HG03432 (cell line): Measurements from ENCODE around the gene CD300LF.

ENCODE experiments used
- ATAC-seq: cut with Tn5 transposase; IDR thresholded peaks from one replicate; pipeline ENCODE4 v1.9.1; 2021; ENCODE audit warnings: mild to moderate bottlenecking, moderate library complexity; ENCODE audit not compliant: unreplicated experiment

Gene CD300LF

GRCh38 chr17:74645010-74645409 lies 67.7 kb downstream of the CD300LF start:
- ATAC-seq: no peak

GRCh38 chr17:74644419-74644818 lies 68.3 kb downstream of the CD300LF start:
- no peak for ATAC-seq
